GM12872 (cell line): ENCODE results near the gene SLC36A3.

Experiments
- TF ChIP-seq, protein P1 (sequence below): IDR thresholded peaks from 3 replicates; pipeline ENCODE4 v1.5.1; 2011; ENCODE audit warnings: low read depth, mild to moderate bottlenecking, low read length, moderate library complexity; ENCODE audit not compliant: insufficient read depth

SLC36A3 gene

GRCh38 chr5:151286246-151286645 is 17.3 kb downstream of the SLC36A3 start:
- TF ChIP-seq, protein P1, sequence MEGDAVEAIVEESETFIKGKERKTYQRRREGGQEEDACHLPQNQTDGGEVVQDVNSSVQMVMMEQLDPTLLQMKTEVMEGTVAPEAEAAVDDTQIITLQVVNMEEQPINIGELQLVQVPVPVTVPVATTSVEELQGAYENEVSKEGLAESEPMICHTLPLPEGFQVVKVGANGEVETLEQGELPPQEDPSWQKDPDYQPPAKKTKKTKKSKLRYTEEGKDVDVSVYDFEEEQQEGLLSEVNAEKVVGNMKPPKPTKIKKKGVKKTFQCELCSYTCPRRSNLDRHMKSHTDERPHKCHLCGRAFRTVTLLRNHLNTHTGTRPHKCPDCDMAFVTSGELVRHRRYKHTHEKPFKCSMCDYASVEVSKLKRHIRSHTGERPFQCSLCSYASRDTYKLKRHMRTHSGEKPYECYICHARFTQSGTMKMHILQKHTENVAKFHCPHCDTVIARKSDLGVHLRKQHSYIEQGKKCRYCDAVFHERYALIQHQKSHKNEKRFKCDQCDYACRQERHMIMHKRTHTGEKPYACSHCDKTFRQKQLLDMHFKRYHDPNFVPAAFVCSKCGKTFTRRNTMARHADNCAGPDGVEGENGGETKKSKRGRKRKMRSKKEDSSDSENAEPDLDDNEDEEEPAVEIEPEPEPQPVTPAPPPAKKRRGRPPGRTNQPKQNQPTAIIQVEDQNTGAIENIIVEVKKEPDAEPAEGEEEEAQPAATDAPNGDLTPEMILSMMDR, result no peak

DNA sequence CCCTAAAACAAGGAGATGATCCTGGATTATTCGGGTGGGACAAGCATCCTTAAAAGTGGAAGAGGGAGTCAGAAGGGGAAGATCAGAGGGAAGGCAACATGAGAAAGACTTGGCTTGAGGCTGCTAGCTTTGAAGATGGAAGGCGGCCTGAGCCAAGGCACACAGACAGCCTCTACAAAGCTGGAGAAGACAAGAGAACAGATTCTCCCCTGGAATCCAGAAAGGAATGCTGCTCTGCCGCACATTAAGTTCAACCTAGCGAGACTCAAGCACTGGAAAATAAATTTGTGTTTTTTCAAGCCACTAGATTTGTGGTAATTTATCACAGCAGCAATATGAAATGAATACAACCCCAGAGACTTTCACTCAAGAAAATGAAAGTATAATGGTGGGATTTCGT is 17.9 kb downstream of the SLC36A3 start:
- TF ChIP-seq, protein P1, result no peak

DNA sequence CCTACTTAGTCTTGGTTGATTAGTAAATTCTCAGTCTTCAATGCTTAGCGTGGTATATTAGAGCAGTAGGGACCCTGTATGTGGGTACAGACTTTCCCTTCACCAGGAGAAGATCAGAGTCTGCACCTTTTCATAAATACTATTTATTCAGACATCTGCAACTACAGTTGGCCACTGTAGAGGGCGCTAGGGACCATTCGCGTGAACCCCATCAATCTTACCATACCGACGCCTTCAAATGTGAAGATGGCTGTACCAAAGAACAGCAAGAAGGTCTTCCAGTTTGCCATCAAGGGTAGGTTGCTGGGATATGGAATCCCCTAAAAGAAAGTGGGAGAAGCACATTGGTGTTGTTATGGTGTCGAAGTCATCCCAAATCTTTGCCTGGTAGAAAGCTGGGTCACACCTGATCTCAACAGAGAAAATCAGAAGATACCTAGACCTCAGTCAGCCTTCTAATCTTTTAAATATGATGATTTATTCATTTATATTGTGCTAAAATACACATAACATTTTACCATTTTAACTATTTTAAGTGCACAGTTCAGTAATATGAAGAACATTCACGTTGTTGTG is 19.1 kb downstream of the SLC36A3 start:
- TF ChIP-seq, protein P1, result peak; percentile 64

- TF ChIP-seq, protein P1, result no peak
Measured at GRCh38 chr5:151283120-151283825, 20.3 kb downstream of the SLC36A3 start.

- TF ChIP-seq, protein P1, result no peak
Measured at GRCh38 chr5:151281001-151281639, 22.4 kb downstream of the SLC36A3 start.

- TF ChIP-seq, protein P1, result no peak
Measured at GRCh38 chr5:151280443-151280842, 23.1 kb downstream of the SLC36A3 start.

GRCh38 chr5:151278845-151279244 is 24.7 kb downstream of the SLC36A3 start:
- TF ChIP-seq, protein P1, result no peak
